ENCODE data around the gene TTC22. TPM values are rescaled to one million over a fixed set of nuclear protein-coding genes. Genes with fewer than 3 reads are reported as not detected.

The TTC22 gene
- total RNA-seq, 1 donor from 2014 or later: not detected

- no peak for DNase-seq (ENCODE audit: low read depth)
These were observed 33.0 kb upstream of the TTC22 start for GRCh38 chr1:54834007-54834541.

DNA sequence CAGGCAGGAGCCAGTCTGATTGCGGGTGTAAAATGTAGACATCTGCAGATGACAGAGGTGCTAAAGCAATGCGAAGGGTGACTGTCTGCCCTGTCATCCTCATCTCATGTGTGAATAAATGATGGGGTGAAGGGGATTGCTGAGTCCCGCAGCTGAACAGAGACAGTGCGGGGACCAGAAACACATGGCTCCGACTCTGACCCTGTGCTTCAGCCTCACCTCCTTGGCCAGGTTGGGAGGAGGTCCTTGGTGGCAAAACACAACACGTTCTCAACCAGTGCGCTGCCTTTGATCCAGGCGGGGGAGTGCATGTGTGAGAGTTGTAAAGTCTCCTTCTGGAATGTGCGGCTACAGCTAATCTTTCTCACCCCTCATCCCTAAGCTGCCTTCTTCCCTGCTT is 32.0 kb upstream of the TTC22 start:
- DNase-seq (ENCODE audit: low read depth): no peak

- no peak for DNase-seq (ENCODE audit: low read depth)
These were observed 25.2 kb upstream of the TTC22 start for GRCh38 chr1:54826226-54826816.

- DNase-seq (ENCODE audit: low read depth): no peak
These were observed 24.6 kb upstream of the TTC22 start for GRCh38 chr1:54825696-54826095.

- no peak for DNase-seq (ENCODE audit: low read depth)
These were observed 22.5 kb upstream of the TTC22 start for GRCh38 chr1:54823670-54824069.

GRCh38 chr1:54819733-54820132 is 18.6 kb upstream of the TTC22 start:
- DNase-seq (ENCODE audit: low read depth): no peak

DNA sequence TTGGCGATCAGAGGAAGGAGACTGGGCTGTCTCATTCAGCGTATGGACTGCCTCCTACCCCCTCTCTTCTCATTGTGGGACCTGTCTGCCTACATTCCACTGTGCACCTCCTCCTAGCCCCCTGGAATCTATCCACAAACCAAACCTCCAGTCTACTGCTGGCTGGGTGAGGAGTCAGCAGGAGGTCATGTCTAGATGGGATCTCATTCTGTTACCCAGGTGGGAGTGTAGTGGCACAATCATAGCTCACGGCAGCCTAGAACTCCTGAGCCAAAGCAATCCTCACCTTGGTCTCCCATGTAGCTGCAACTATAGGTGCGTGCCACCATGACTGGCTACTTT is 18.0 kb upstream of the TTC22 start:
- DNase-seq (ENCODE audit: low read depth): no peak

GRCh38 chr1:54818461-54819194 is 17.5 kb upstream of the TTC22 start:
- no peak for DNase-seq (ENCODE audit: low read depth)

- no peak for DNase-seq (ENCODE audit: low read depth)
These were observed 15.8 kb upstream of the TTC22 start for GRCh38 chr1:54816951-54817350.

DNA sequence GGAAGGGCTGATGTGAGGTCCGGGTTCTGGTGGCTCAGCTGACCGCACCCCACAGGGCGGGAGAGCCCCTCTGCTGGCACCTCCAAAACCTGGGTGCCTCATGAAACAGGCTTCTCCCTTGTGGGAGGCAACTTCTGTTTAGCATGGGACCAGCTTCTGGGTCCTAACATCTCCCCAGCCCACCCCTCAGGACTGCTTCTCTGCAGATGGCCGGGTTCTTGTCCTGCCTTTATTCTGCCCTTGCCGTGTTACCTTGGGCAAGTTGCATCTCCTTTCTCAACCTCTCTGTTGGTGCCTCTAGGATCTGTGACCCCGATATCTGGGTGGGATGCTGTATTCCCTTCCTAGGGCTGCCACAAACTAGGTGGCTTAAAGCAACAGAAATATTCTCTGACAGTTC is 15.0 kb upstream of the TTC22 start:
- no peak for DNase-seq (ENCODE audit: low read depth)

DNA sequence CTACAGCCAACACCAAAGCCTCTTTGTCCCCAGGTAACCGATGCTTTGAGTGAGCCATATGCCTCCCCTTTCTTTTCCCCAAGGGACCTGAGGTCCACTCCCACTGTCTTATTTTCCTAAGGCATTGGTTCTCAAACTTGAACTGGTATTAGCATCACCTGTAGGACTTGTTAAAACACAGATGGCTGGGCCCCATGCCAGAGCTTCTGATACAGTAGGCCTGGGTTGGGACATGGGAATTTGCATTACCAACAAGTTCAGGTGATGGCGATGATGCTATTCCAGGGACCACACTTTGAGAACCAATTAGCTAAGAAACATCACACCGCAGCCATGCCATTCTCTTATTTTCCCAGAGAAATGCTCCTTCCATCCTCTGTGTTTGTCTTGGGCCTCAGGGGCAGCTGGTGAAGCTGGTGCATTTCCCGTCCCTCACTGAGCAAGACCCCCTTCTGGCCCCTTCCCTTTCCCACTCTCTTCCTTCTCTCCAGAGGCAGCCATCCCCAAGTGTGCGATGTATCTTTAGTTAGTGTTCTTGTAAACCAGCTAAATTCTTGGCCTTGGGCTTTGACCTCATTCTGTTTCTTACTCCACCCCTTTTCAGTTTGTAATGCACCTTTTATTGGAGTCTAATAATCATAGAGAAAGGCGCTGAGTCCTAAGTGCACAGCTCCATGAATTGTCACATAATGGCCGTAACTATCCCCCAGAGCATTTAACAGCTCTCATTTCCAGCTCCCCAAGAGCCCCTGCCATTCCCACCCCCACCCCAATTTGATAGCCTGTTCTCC is 14.2 kb upstream of the TTC22 start:
- no peak for DNase-seq (ENCODE audit: low read depth)

GRCh38 chr1:54814571-54814970 is 13.4 kb upstream of the TTC22 start:
- DNase-seq (ENCODE audit: low read depth): no peak

DNA sequence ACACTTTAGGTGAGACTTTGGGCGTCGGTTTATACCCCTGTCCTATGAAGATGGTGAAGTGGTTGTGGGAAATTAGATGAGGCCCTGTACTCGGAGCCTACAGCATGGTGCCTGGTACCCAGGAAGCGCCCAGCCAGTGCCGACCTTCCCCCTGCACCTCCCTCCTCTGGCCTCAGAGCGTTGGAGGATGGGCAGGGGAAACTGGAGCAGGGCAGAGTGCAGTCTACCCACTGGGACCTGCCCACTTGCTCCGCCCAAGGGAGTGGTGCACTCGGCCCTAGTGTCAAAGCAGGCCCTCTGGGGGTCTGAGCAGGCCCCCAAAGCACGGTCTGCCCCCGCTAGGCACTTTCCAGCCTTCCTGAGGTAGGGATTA is 13.0 kb upstream of the TTC22 start:
- no peak for DNase-seq (ENCODE audit: low read depth)

- no peak for DNase-seq (ENCODE audit: low read depth)
These were observed 12.5 kb upstream of the TTC22 start for GRCh38 chr1:54813485-54814125.

DNA sequence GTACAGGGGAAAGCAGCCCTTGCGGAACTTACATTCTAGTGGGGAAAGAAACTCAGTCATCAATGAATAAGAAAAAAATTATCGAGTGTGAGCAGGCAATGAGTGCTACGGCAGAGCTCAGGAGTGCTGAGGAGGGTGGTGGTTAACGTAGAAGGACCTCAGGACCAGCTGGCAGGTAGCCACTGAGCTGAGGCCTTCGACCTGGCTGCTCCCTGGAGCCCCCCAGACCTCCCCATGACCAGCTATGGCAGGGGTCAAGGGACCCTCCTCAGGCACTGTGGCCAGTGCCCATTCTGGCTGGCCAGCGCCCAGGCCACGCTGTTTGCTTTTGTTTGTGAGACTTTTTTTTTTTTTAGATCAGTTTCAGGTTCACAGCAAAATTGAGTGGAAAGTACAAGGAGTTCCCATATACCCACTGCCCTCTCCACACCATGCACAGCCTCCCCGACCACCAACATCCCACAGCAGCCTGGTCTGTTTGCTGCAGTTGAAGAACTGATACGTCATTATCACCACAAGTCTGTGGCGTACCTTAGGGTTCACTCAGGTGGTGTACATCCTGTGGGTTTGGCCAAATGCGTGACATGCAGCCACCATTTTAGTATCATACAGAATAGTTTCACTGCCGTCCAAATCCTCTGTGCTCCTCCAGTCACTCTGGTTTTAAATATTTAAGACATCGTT is 11.8 kb upstream of the TTC22 start:
- DNase-seq (ENCODE audit: low read depth): no peak

DNA sequence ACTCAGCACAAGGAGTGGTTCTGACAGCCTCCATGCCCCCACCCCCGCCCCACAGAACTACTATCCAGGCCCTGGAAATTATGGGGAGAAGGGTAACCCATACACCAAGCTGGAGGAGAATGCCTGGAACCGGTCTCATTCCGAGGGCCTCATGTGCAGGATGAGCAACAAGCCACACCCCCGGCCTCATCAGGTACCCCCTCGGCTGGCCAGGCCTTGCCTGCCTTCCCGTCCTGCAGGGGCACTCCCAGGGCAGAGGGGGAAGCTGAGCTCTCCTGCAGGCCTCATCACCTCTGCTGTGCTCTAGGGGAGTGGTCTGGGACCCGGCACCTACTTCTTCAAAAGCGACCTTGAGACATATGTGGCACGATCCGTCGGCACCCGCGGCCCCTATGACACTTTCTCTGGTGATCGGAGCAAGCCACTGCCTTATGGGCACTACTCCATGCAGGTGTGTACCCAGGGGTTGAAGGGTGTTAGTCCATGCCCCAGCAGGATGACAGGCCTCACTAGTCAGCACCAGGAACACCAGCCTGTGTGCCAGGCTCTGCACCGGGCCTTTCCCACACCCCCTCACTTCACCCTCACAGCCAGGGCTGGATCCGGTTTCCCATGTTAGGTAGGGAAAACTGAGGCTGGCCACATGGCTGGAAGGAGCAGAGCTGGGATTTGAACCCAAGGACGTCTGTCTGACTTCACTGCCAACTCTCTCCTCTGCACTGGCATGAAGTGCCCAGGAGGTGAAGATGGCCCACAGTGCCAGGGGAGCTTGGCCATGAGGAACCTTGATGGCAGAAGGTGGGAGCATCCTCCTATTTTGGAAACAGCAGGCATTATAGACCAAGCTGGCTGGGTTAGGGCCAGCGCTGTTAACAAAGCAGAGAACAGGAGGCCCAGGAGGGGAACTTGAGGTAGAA is 10.9 kb upstream of the TTC22 start:
- DNase-seq (ENCODE audit: low read depth): no peak

DNA sequence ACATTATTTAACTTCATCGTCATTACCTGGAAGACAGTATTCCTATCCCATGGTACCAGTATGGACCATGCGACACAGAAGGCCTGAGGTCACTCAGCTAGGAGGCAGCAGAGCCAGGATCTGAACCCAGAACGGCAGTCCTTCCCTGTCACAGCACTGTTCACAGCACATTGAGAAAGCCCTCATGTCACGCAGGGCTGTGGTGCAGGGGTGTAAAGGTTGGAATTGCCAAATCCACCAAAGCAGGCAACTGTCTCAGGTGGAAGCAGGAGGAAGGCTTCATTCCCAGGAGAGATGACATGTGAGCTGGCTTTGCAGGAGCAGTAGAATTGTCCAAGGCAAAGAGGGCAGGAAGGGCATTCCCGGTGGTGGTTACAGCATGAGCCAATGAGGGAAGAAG is 9.9 kb upstream of the TTC22 start:
- no peak for DNase-seq (ENCODE audit: low read depth)

DNA sequence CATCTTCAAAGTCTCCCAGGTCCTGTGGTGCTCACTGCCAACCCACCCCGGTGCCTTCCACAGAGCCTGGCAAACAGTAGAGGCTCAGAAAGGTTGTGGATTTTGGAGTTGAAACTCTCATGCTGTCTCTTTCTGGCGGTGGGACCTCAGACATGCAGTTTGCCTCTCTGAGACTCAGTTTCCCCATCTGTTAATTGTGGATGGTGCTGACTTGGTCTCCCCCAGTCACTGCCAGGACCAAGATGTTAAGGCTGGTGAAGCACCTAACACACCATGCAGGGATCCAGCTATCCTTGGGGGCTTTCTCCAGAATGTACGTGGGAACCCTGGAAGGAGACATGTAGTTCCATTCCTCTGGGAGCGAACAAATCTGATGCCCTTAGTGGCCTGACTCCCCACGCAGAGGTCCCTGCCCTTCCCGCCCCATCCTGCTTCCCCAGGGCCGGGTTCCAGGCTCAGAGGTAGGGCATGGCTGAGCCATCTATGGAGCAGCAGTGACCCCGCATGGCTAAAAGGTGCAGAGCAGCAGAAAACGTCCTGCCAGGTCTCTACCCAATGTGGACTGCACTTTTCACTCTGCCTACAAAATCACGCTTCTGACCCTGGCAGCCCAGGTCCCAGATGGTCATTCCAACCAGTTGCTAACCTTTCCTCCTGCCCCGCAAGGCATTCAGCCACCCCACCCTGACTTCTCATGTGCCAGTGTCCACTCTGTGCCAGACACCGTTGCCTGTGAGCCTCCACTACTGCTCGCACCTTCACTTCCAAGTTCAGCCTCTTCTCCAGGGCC is 9.2 kb upstream of the TTC22 start:
- peak; percentile 65 for DNase-seq (ENCODE audit: low read depth)

DNA sequence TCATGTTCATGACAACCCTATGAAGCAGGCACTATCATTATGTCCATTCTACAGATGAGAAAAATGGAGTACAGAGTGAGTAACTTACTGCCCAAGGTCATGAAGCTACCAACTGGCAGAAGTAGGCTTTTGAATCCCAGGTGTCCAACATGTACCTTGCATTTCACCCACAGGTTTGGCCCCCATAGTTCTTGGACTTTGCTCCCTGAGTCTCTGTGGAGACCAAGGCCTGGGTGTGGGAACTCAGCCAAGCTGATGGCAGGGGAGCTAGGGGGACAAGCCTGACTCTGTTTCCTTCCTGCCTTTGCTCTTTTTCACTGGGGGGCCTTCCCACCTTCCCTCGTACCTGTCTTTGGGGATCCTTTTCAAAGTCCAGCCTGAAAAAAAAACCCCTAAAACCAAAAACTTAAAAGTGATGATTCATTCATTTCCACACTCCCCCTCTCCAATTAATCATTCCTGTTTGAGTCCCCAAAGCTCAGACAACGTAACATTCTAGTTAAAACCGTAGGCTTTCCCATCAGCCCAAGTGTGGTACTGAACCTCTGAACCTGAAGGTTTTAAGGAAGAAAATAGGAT is 8.5 kb upstream of the TTC22 start:
- DNase-seq (ENCODE audit: low read depth): no peak

All from myocyte (in vitro differentiated cells).